ENCODE results near the gene ZCCHC8. TPM values are rescaled to one million over a fixed set of nuclear protein-coding genes. Genes with fewer than 3 reads are reported as not detected.

The ZCCHC8 gene
- 10 to 100 TPM; 26.2 to 26.3 TPM for total RNA-seq
- polyA plus RNA-seq (2013, experiment 1 of 2): 29.1 TPM
- 27.7 TPM for polyA plus RNA-seq (2013, experiment 2 of 2)
- long read RNA-seq, experiment 1, partial matches to known transcripts: 3 of 6 reads
- long read RNA-seq, experiment 1, other reads (novel, unspliced or antisense): 1 of 6 reads
- long read RNA-seq, experiment 2, transcript ZCCHC8-210 (14 exons, 2,955 nt): major isoform, 11 of 16 reads
- long read RNA-seq, experiment 2, partial matches to known transcripts: 2 of 16 reads
- long read RNA-seq, experiment 2, other reads (novel, unspliced or antisense): 3 of 16 reads
- long read RNA-seq, experiment 3, transcript ZCCHC8-210 (14 exons, 2,955 nt): major isoform, 40 of 47 reads
- long read RNA-seq, experiment 3, partial matches to known transcripts: 2 of 47 reads
- long read RNA-seq, experiment 3, other reads (novel, unspliced or antisense): 5 of 47 reads
- long read RNA-seq, experiment 4, transcript ZCCHC8-210 (14 exons, 2,955 nt): major isoform, 6 of 9 reads
- long read RNA-seq, experiment 4, partial matches to known transcripts: 2 of 9 reads
- long read RNA-seq, experiment 4, other reads (novel, unspliced or antisense): 1 of 9 reads

- no peak for TF ChIP-seq CTCF (conservative IDR thresholded peaks at IDR 0.05)
- Histone ChIP-seq H3K4me1 (ENCODE audit: control insufficient read depth, insufficient read depth, low read length) (no peaks in the 10 kb centered on the region), H3K4me3 (ENCODE audit: low read length) (peak within 1 kb of the TSS; percentile 100), H3K9ac (ENCODE audit: extremely low read depth, low read length, poor library complexity, severe bottlenecking) (peak within 1 kb of the TSS; percentile 97), H3K9me3 (ENCODE audit: control insufficient read depth, low read length) (no peaks in the 10 kb centered on the region), H3K36me3 (ENCODE audit: control insufficient read depth, insufficient read depth, low read length) (peaks cover 40% of the 10 kb centered on the region), H3K27ac (ENCODE audit: low read depth, low read length) (peak within 1 kb of the TSS; percentile 97), H3K27me3 (ENCODE audit: control insufficient read depth, insufficient read depth, low read length, poor library complexity, severe bottlenecking) (no peaks in the 10 kb centered on the region)
- Mint-ChIP-seq H3K36me3 (ENCODE audit: low read depth) (peaks cover 39% of the 10 kb centered on the region), H3K27me3 (ENCODE audit: insufficient read depth) (no peaks in the 10 kb centered on the region), H3K4me3 (peak within 1 kb of the TSS; percentile 93), H3K9me3 (no peaks in the 10 kb centered on the region), H3K27ac (peak within 1 kb of the TSS; percentile 99), H3K4me1 (peaks cover 11% of the 10 kb centered on the region)
- peak; percentile 100 for DNase-seq
- WGBS, 2 experiments (ENCODE audit: insufficient coverage in 1 of 2, insufficient read length in 1 of 2): 8 to 23% methylated on average over 17 to 52 of the region's 52 CpGs
Measured at GRCh38 chr12:122500685-122501488, at the start of gene ZCCHC8. TSS of gene ZCCHC8 (minus strand) at chr12:122500932. CDS start at chr12:122500840, 92 bp downstream.

GRCh38 chr12:122547330-122547729 is 46.6 kb upstream of the ZCCHC8 start:
- Histone ChIP-seq H3K4me3 (ENCODE audit: low read length) (no peak overlapping the region), H3K27ac (ENCODE audit: low read depth, low read length) (no peak overlapping the region), H3K9ac (ENCODE audit: extremely low read depth, low read length, poor library complexity, severe bottlenecking) (no peak overlapping the region), H3K27me3 (ENCODE audit: control insufficient read depth, insufficient read depth, low read length, poor library complexity, severe bottlenecking) (no peaks in the 10 kb centered on the region), H3K36me3 (ENCODE audit: control insufficient read depth, insufficient read depth, low read length) (peaks cover 87% of the 10 kb centered on the region), H3K4me1 (ENCODE audit: control insufficient read depth, insufficient read depth, low read length) (no peaks in the 10 kb centered on the region), H3K9me3 (ENCODE audit: control insufficient read depth, low read length) (no peaks in the 10 kb centered on the region)
- H3K9me3 Mint-ChIP-seq: no peaks in the 10 kb centered on the region
- no peak for TF ChIP-seq CTCF (conservative IDR thresholded peaks at IDR 0.05)
- 95 to 97% methylated on average over 3 to 5 of the region's 5 CpGs for WGBS, 2 experiments (ENCODE audit: insufficient coverage in 1 of 2, insufficient read length in 1 of 2)
- no peaks in the 10 kb centered on the region for H3K27me3 Mint-ChIP-seq (ENCODE audit: insufficient read depth)
- peak; percentile 4 for DNase-seq
- no peaks in the 10 kb centered on the region for H3K4me1 Mint-ChIP-seq
- no peak overlapping the region for H3K27ac Mint-ChIP-seq
- no peak overlapping the region for H3K4me3 Mint-ChIP-seq
- H3K36me3 Mint-ChIP-seq (ENCODE audit: low read depth): peaks cover 61% of the 10 kb centered on the region

GRCh38 chr12:122545855-122546254 is 45.1 kb upstream of the ZCCHC8 start:
- peaks cover 58% of the 10 kb centered on the region for H3K36me3 Mint-ChIP-seq (ENCODE audit: low read depth)
- Histone ChIP-seq H3K9me3 (ENCODE audit: control insufficient read depth, low read length) (no peaks in the 10 kb centered on the region), H3K4me3 (ENCODE audit: low read length) (no peak overlapping the region), H3K9ac (ENCODE audit: extremely low read depth, low read length, poor library complexity, severe bottlenecking) (no peak overlapping the region), H3K27ac (ENCODE audit: low read depth, low read length) (no peak overlapping the region), H3K36me3 (ENCODE audit: control insufficient read depth, insufficient read depth, low read length) (peaks cover 80% of the 10 kb centered on the region), H3K27me3 (ENCODE audit: control insufficient read depth, insufficient read depth, low read length, poor library complexity, severe bottlenecking) (no peaks in the 10 kb centered on the region), H3K4me1 (ENCODE audit: control insufficient read depth, insufficient read depth, low read length) (no peaks in the 10 kb centered on the region)
- TF ChIP-seq CTCF (conservative IDR thresholded peaks at IDR 0.05): no peak
- WGBS, 2 experiments (ENCODE audit: insufficient coverage in 1 of 2, insufficient read length in 1 of 2): 97 to 100% methylated on average over 1 to 2 of the region's 2 CpGs
- H3K4me1 Mint-ChIP-seq: no peaks in the 10 kb centered on the region
- no peak overlapping the region for H3K27ac Mint-ChIP-seq
- no peaks in the 10 kb centered on the region for H3K9me3 Mint-ChIP-seq
- H3K4me3 Mint-ChIP-seq: no peak overlapping the region
- no peak for DNase-seq
- no peaks in the 10 kb centered on the region for H3K27me3 Mint-ChIP-seq (ENCODE audit: insufficient read depth)
